Body of pancreas (tissue), 4 donors: ENCODE results near the gene RAD51B. TPM values are rescaled to one million over a fixed set of nuclear protein-coding genes. Genes with fewer than 3 reads are reported as not detected.

Experiments
- ATAC-seq: fragments of 150-250 bp; one replicate; pipeline ENCODE4 v1.9.1; 2016
- DNase-seq, 4 donors: peaks; one replicate each; pipeline ENCODE4 v3.0.0-alpha.2; 2019
- H3K27ac ChIP-seq, 4 donors: fragments of 200-600 bp; sonication (generic); 1 replicate in 3 of 4; 2 replicates in 1 of 4; pipeline versions ENCODE4 v1.5.1 to v1.6.1; 2016 to 2019; ENCODE audit warnings: mild to moderate bottlenecking in 1 of 4, mixed read lengths in 1 of 4, moderate library complexity in 1 of 4
- H3K27me3 ChIP-seq, 2 donors: fragments of 200-600 bp; sonication (generic); one replicate each; pipeline ENCODE4 v1.6.0; 2016; ENCODE audit warnings: mild to moderate bottlenecking in 1 of 2
- H3K36me3 ChIP-seq, 2 donors: fragments of 200-600 bp; sonication (generic); replicated peaks in 1 of 2; 2 replicates each; pipeline ENCODE4 v1.5.1; 2016; ENCODE audit warnings: low read depth in 2 of 2; ENCODE audit not compliant: insufficient read depth in 1 of 2
- H3K4me1 ChIP-seq: fragments of 200-600 bp; sonication (generic); one replicate; pipeline ENCODE4 v1.6.0; 2016
- H3K4me3 ChIP-seq, 2 donors: fragments of 200-600 bp; sonication (generic); 1 replicate in 1 of 2; 2 replicates in 1 of 2; pipeline ENCODE4 v1.5.1; 2016 to 2019
- H3K9me3 ChIP-seq, 3 donors: fragments of 200-600 bp; sonication (generic); 1 replicate in 2 of 3; 2 replicates in 1 of 3; pipeline ENCODE4 v1.5.1; 2016
- CTCF ChIP-seq, 7 experiments: fragments of 450-650 bp in 4 of 7; fragments of 200-600 bp in 3 of 7; sonication (generic) in 3 of 7; IDR thresholded peaks; one replicate each; pipeline ENCODE4 v1.5.1; 2016 to 2019; ENCODE audit warnings: antibody characterized with exemption in 7 of 7
- POLR2A ChIP-seq, 3 donors: fragments of 450-650 bp; IDR thresholded peaks; one replicate each; pipeline ENCODE4 v1.6.1; 2016; ENCODE audit warnings: antibody characterized with exemption in 3 of 3, mild to moderate bottlenecking in 2 of 3
- WGBS, 2 donors: methylation state at CpG; one replicate each; pipeline ENCODE4 v1.1.5; 2017; 5-methylcytosine and 5-hydroxymethylcytosine counted together
- intact Hi-C: fragments of 100-400 bp; cut with DNase I; formaldehyde crosslinking; loops from one replicate; pipeline ENCODE4 v1.15.1; 2023
- total RNA-seq, 2 donors: library from RNA; depleted of rRNA; stranded (reverse); fragments of >200 nt; gene quantifications; one replicate each; pipeline ENCODE4 v1.1.0, GENCODE V29; 2016

Gene RAD51B
- total RNA-seq, 2 donors from 2014 or later, result 12.2 to 29.6 TPM

- no peaks in the 10 kb centered on the region for H3K9me3 ChIP-seq
- peaks cover 14% of the 10 kb centered on the region for H3K4me1 ChIP-seq
- ATAC-seq (no peak), DNase-seq (no peak)
- no peak overlapping the region for H3K4me3 ChIP-seq
- no peaks in the 10 kb centered on the region for H3K36me3 ChIP-seq
- TF ChIP-seq CTCF (IDR thresholded peaks at IDR 0.05), result no peak
- H3K27ac ChIP-seq, result no peak overlapping the region
- intact Hi-C loops, result no loop called here
- H3K27me3 ChIP-seq, result no peaks in the 10 kb centered on the region
- WGBS, 2 donors, result 90 to 96% methylated on average over 1 of the region's 1 CpG
These were observed 586.4 kb downstream of the RAD51B start for GRCh38 chr14:68405961-68406360.

GRCh38 chr14:68407285-68407684 lies 587.7 kb downstream of the RAD51B start:
- H3K4me1 ChIP-seq, result peaks cover 6% of the 10 kb centered on the region
- no peak overlapping the region for H3K4me3 ChIP-seq
- no peak overlapping the region for H3K27ac ChIP-seq
- no peaks in the 10 kb centered on the region for H3K9me3 ChIP-seq
- H3K27me3 ChIP-seq, result no peaks in the 10 kb centered on the region
- TF ChIP-seq CTCF (IDR thresholded peaks at IDR 0.05) (no peak), POLR2A (IDR thresholded peaks at IDR 0.05) (no peak)
- WGBS, 2 donors, result 23 to 36% methylated on average over 1 of the region's 1 CpG
- intact Hi-C loops, result no loop called here
- ATAC-seq, result no peak
- H3K36me3 ChIP-seq, result no peaks in the 10 kb centered on the region
- no peak for DNase-seq

GRCh38 chr14:68407825-68408224 lies 588.2 kb downstream of the RAD51B start:
- no peak for DNase-seq
- H3K36me3 ChIP-seq, result no peaks in the 10 kb centered on the region
- no peaks in the 10 kb centered on the region for H3K27me3 ChIP-seq
- no peaks in the 10 kb centered on the region for H3K9me3 ChIP-seq
- H3K4me3 ChIP-seq, result no peak overlapping the region
- ATAC-seq, result no peak
- intact Hi-C loops, result no loop called here
- no peak overlapping the region for H3K27ac ChIP-seq
- TF ChIP-seq CTCF (IDR thresholded peaks at IDR 0.05) (no peak), POLR2A (IDR thresholded peaks at IDR 0.05) (no peak)
- H3K4me1 ChIP-seq, result peaks cover 6% of the 10 kb centered on the region
- WGBS, 2 donors, result 66 to 87% methylated on average over 1 of the region's 1 CpG

- Histone ChIP-seq H3K4me3 (no peak overlapping the region), H3K27ac (no peak overlapping the region), H3K27me3 (no peaks in the 10 kb centered on the region), H3K36me3 (no peaks in the 10 kb centered on the region), H3K9me3 (no peaks in the 10 kb centered on the region), H3K4me1 (peaks cover 6% of the 10 kb centered on the region)
- ATAC-seq (no peak), DNase-seq (no peak)
- intact Hi-C loops, result no loop called here
- 88 to 94% methylated on average over 4 of the region's 4 CpGs for WGBS, 2 donors
- TF ChIP-seq POLR2A (IDR thresholded peaks at IDR 0.05) (no peak), CTCF (IDR thresholded peaks at IDR 0.05) (no peak)
These were observed 589.1 kb downstream of the RAD51B start for GRCh38 chr14:68408680-68409079.

GRCh38 chr14:68409387-68409786 lies 589.8 kb downstream of the RAD51B start:
- intact Hi-C loops, result no loop called here
- no peaks in the 10 kb centered on the region for H3K36me3 ChIP-seq
- H3K9me3 ChIP-seq, result no peaks in the 10 kb centered on the region
- H3K27me3 ChIP-seq, result no peaks in the 10 kb centered on the region
- H3K4me1 ChIP-seq, result peaks cover 3% of the 10 kb centered on the region
- no peak overlapping the region for H3K4me3 ChIP-seq
- no peak overlapping the region for H3K27ac ChIP-seq
- no peak for ATAC-seq
- no peak for DNase-seq
- TF ChIP-seq POLR2A (IDR thresholded peaks at IDR 0.05), result no peak
- no peak for TF ChIP-seq CTCF (IDR thresholded peaks at IDR 0.05)
